Measurements from ENCODE around the gene BMPR1A. TPM values are rescaled to one million over a fixed set of nuclear protein-coding genes. Genes with fewer than 3 reads are reported as not detected.

Gene BMPR1A
- total RNA-seq, 1 donor from 2014 or later: 20.8 TPM

DNA sequence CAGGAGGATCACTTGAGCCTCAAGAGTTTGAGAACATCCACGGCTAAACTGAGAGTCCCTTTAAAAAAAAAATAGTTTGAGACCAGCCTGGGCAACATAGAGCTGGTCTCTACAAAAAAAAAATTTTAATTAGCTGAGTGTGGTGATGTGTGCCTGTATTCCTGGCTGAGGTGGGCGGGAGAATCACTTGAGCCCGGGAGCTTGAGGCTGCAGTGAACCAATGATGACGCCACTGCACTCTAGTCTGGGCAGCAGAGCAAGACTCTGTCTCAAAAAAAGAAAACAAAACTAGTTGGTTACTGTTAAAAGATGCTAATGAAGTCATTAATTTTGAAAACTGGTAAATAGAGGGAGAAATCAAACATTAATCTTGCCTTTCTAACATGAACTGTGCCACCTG is 124.6 kb downstream of the BMPR1A start:
- H3K4me1 Mint-ChIP-seq (ENCODE audit: unreplicated experiment): peaks cover 3% of the 10 kb centered on the region
- no peaks in the 10 kb centered on the region for H3K9me3 Mint-ChIP-seq (ENCODE audit: unreplicated experiment)
- no peak overlapping the region for H3K27ac Mint-ChIP-seq (ENCODE audit: unreplicated experiment)
- no peaks in the 10 kb centered on the region for H3K27me3 Mint-ChIP-seq (ENCODE audit: unreplicated experiment)
- DNase-seq (ENCODE audit: low spot score): no peak
- TF ChIP-seq, protein P1, sequence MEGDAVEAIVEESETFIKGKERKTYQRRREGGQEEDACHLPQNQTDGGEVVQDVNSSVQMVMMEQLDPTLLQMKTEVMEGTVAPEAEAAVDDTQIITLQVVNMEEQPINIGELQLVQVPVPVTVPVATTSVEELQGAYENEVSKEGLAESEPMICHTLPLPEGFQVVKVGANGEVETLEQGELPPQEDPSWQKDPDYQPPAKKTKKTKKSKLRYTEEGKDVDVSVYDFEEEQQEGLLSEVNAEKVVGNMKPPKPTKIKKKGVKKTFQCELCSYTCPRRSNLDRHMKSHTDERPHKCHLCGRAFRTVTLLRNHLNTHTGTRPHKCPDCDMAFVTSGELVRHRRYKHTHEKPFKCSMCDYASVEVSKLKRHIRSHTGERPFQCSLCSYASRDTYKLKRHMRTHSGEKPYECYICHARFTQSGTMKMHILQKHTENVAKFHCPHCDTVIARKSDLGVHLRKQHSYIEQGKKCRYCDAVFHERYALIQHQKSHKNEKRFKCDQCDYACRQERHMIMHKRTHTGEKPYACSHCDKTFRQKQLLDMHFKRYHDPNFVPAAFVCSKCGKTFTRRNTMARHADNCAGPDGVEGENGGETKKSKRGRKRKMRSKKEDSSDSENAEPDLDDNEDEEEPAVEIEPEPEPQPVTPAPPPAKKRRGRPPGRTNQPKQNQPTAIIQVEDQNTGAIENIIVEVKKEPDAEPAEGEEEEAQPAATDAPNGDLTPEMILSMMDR (IDR thresholded peaks at IDR 0.05; ENCODE audit: unreplicated experiment): no peak
- H3K36me3 Mint-ChIP-seq (ENCODE audit: low read depth, unreplicated experiment): no peaks in the 10 kb centered on the region
- H3K4me3 Mint-ChIP-seq (ENCODE audit: unreplicated experiment): no peak overlapping the region

DNA sequence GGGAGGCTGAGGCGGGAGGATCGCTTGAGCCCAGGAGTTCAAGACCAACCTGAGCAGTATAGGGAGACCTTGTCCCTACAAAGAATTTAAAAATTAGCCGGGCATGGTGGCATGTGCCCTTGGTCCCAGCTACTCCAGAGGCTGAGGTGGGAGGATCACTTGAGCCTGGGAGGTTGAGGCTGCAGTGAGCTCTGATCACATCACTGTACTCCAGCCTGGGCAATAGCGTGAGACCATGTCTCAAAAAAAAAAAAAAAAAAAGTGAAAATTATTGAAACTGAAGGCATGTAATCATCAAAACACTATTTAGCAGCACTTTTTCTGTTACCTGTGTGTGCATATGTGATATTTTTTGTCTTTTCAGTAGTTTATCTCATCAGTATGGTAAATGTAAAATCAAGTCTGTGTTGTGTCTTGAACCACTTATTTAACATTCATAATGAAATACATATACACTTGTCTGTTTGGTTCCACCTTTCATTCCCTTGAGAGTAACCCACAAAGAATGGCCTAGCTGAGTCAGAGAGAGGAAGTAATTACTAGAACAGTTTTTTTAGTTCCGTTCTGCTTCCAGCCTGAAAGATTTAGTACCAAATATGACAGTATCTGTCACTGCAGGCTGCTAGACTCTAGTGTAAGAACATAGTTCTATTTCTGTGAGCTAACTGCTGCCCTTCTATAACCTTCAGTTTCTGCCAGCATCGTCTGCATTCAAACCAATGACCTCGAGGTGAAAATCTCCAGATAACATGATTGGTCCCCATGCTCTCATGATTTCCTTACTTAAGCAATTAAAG is 132.4 kb downstream of the BMPR1A start:
- no peaks in the 10 kb centered on the region for H3K9me3 Mint-ChIP-seq (ENCODE audit: unreplicated experiment)
- no peak overlapping the region for H3K27ac Mint-ChIP-seq (ENCODE audit: unreplicated experiment)
- no peak overlapping the region for H3K4me3 Mint-ChIP-seq (ENCODE audit: unreplicated experiment)
- TF ChIP-seq, protein P1 (IDR thresholded peaks at IDR 0.05; ENCODE audit: unreplicated experiment): no peak
- H3K36me3 Mint-ChIP-seq (ENCODE audit: low read depth, unreplicated experiment): no peaks in the 10 kb centered on the region
- H3K27me3 Mint-ChIP-seq (ENCODE audit: unreplicated experiment): no peaks in the 10 kb centered on the region
- DNase-seq (ENCODE audit: low spot score): no peak
- peaks cover 3% of the 10 kb centered on the region for H3K4me1 Mint-ChIP-seq (ENCODE audit: unreplicated experiment)

DNA sequence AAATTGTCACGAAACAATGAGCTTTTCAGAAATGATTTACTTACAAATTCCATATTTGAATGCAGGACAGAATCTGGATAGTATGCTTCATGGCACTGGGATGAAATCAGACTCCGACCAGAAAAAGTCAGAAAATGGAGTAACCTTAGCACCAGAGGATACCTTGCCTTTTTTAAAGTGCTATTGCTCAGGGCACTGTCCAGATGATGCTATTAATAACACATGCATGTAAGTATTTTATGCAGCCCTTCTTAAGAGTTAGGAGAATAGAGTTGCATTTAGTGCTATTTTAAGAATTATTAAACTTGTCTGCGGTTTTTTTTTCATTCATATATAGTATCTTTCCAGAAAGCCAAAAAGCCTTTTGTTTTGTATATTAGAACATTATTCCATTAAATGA is 133.6 kb downstream of the BMPR1A start:
- no peak overlapping the region for H3K27ac Mint-ChIP-seq (ENCODE audit: unreplicated experiment)
- peaks cover 3% of the 10 kb centered on the region for H3K4me1 Mint-ChIP-seq (ENCODE audit: unreplicated experiment)
- no peaks in the 10 kb centered on the region for H3K36me3 Mint-ChIP-seq (ENCODE audit: low read depth, unreplicated experiment)
- no peaks in the 10 kb centered on the region for H3K9me3 Mint-ChIP-seq (ENCODE audit: unreplicated experiment)
- no peaks in the 10 kb centered on the region for H3K27me3 Mint-ChIP-seq (ENCODE audit: unreplicated experiment)
- DNase-seq (ENCODE audit: low spot score): no peak
- TF ChIP-seq, protein P1 (IDR thresholded peaks at IDR 0.05; ENCODE audit: unreplicated experiment): no peak
- H3K4me3 Mint-ChIP-seq (ENCODE audit: unreplicated experiment): no peak overlapping the region

DNA sequence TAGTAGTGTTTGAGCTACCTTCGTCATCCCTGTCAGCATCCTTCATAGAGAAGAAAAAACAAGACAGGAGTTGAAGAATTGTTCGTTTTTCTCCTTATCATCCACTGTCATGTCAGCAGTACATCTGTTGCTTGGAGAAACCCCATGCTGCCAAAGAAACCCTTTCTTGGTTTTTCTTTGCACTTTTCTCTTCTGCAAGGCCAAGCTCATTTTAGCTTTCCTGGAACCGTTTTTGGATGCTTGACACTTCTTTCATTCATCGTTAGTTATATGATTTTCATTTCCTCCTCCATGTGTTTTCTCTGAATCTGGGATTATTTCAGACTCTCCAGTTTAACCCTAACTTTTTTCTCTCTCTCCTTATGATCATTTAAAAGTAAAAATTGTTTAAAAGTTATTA is 142.1 kb downstream of the BMPR1A start:
- no peaks in the 10 kb centered on the region for H3K36me3 Mint-ChIP-seq (ENCODE audit: low read depth, unreplicated experiment)
- no peaks in the 10 kb centered on the region for H3K27me3 Mint-ChIP-seq (ENCODE audit: unreplicated experiment)
- H3K4me1 Mint-ChIP-seq (ENCODE audit: unreplicated experiment): no peaks in the 10 kb centered on the region
- DNase-seq (ENCODE audit: low spot score): no peak
- no peak overlapping the region for H3K27ac Mint-ChIP-seq (ENCODE audit: unreplicated experiment)
- TF ChIP-seq, protein P1 (IDR thresholded peaks at IDR 0.05; ENCODE audit: unreplicated experiment): no peak
- H3K4me3 Mint-ChIP-seq (ENCODE audit: unreplicated experiment): no peak overlapping the region
- H3K9me3 Mint-ChIP-seq (ENCODE audit: unreplicated experiment): no peaks in the 10 kb centered on the region

DNA sequence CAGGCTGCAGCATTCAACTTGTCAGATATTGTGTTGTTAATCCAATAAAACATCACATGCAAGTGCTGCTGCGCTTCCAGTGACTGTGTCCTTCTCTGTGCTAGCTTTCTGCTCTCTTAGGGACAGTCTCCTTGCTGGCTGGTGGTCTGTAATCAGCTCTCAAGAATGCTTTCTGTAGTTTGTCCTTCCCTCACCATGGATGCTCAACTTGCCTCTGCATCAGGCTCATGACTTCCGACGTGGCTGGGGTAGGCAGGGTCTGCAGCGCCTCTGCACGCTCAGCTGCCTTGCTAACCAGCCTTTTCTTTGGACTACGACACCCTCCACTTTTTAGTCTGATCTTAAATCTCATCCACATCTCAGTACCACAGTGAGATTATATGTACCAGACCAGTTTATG is 142.7 kb downstream of the BMPR1A start:
- H3K36me3 Mint-ChIP-seq (ENCODE audit: low read depth, unreplicated experiment): peaks cover 1% of the 10 kb centered on the region

More for the DNA sequence above, 142.7 kb downstream of the BMPR1A start:
- Mint-ChIP-seq H3K27me3 (ENCODE audit: unreplicated experiment) (no peaks in the 10 kb centered on the region), H3K27ac (ENCODE audit: unreplicated experiment) (no peak overlapping the region), H3K4me3 (ENCODE audit: unreplicated experiment) (no peak overlapping the region), H3K4me1 (ENCODE audit: unreplicated experiment) (no peaks in the 10 kb centered on the region), H3K9me3 (ENCODE audit: unreplicated experiment) (no peaks in the 10 kb centered on the region)
- DNase-seq (ENCODE audit: low spot score): no peak
- TF ChIP-seq, protein P1 (IDR thresholded peaks at IDR 0.05; ENCODE audit: unreplicated experiment): no peak

Data from endothelial cell (in vitro differentiated cells).